Esophagus mucosa (tissue), 1 donor: ENCODE measurements around the gene SFT2D2. TPM values are rescaled to one million over a fixed set of nuclear protein-coding genes. Genes with fewer than 3 reads are reported as not detected.

ENCODE experiments used
- total RNA-seq: library from RNA; stranded (reverse); gene quantifications from one replicate; pipeline ENCODE4 v1.2.4, GENCODE V29; 2023
- donor health status: DM: yes; HTN: yes; CAD: no.

SFT2D2 gene
- total RNA-seq, 1 donor from 2014 or later: 46.9 TPM

Other genes starting within 250 kb of the SFT2D2 start
- gene GPR161, start 89.1 kb upstream of the SFT2D2 start, total RNA-seq: 4.0 TPM
- 30.9 TPM for gene TIPRL, start 47.0 kb upstream of the SFT2D2 start, total RNA-seq
- 0.60 TPM for gene TBX19, start 54.9 kb downstream of the SFT2D2 start, total RNA-seq